H9 (cell line): ENCODE data around the gene GNL3. TPM values are rescaled to one million over a fixed set of nuclear protein-coding genes. Genes with fewer than 3 reads are reported as not detected.

Experiments used
- DNase-seq: peaks from one replicate; pipeline ENCODE4 v3.0.0-alpha.2; 2017
- H2AFZ ChIP-seq: one replicate; pipeline ENCODE4 v1.6.1; 2013; ENCODE audit warnings: mild to moderate bottlenecking, low read length, control low read depth, moderate library complexity
- H2AK5ac ChIP-seq: 2 replicates; pipeline ENCODE4 v1.6.1; 2013; ENCODE audit warnings: low read length, control low read depth, mixed read lengths; ENCODE audit not compliant: insufficient read length
- H2BK120ac ChIP-seq: one replicate; pipeline ENCODE4 v1.6.1; 2013; ENCODE audit warnings: low read depth, mild to moderate bottlenecking, low read length, control low read depth, inconsistent platforms; ENCODE audit not compliant: poor library complexity, severe bottlenecking
- H2BK12ac ChIP-seq: 2 replicates; pipeline ENCODE4 v1.6.1; 2013; ENCODE audit warnings: low read length, control low read depth, mixed read lengths, low read depth; ENCODE audit not compliant: insufficient read length
- H2BK15ac ChIP-seq: 2 replicates; pipeline ENCODE4 v1.6.1; 2013; ENCODE audit warnings: low read depth, low read length, control low read depth
- H2BK20ac ChIP-seq: one replicate; pipeline ENCODE4 v1.6.1; 2013; ENCODE audit warnings: low read depth, mild to moderate bottlenecking, low read length, control low read depth, inconsistent platforms; ENCODE audit not compliant: poor library complexity, severe bottlenecking
- H2BK5ac ChIP-seq: 2 replicates; pipeline ENCODE4 v1.6.1; 2013; ENCODE audit warnings: low read length, control low read depth, mixed read lengths; ENCODE audit not compliant: insufficient read length
- H3K14ac ChIP-seq: 2 replicates; pipeline ENCODE4 v1.6.1; 2013; ENCODE audit warnings: low read length, control low read depth; ENCODE audit not compliant: insufficient read depth
- H3K18ac ChIP-seq: 2 replicates; pipeline ENCODE4 v1.6.1; 2013; ENCODE audit warnings: low read depth, mild to moderate bottlenecking, mixed read lengths, low read length, control low read depth; ENCODE audit not compliant: insufficient read length
- H3K23ac ChIP-seq: 2 replicates; pipeline ENCODE4 v1.6.1; 2013; ENCODE audit warnings: low read length, control low read depth, mixed read lengths, low read depth; ENCODE audit not compliant: insufficient read length
- H3K23me2 ChIP-seq: 2 replicates; pipeline ENCODE4 v1.6.1; 2013; ENCODE audit warnings: low read depth, mild to moderate bottlenecking, mixed read lengths, low read length, control low read depth; ENCODE audit not compliant: insufficient read length, poor library complexity, severe bottlenecking
- H3K27ac ChIP-seq: 2 replicates; pipeline ENCODE4 v1.5.1; 2013; ENCODE audit warnings: low read length, control low read depth, mixed read lengths, low read depth; ENCODE audit not compliant: insufficient read length
- H3K27me3 ChIP-seq: 2 replicates; pipeline ENCODE4 v1.6.1; 2013; ENCODE audit warnings: low read length, control low read depth, inconsistent platforms; ENCODE audit not compliant: insufficient read depth
- H3K4ac ChIP-seq: 2 replicates; pipeline ENCODE4 v1.6.1; 2013; ENCODE audit warnings: low read depth, mild to moderate bottlenecking, control low read depth, inconsistent platforms, low read length, moderate library complexity
- H3K4me1 ChIP-seq: 2 replicates; pipeline ENCODE4 v1.6.1; 2013; ENCODE audit warnings: low read length, control low read depth, inconsistent platforms; ENCODE audit not compliant: insufficient read depth
- H3K4me2 ChIP-seq: 2 replicates; pipeline ENCODE4 v1.6.1; 2013; ENCODE audit warnings: low read length, control low read depth, mixed read lengths; ENCODE audit not compliant: insufficient read length, insufficient read depth
- H3K56ac ChIP-seq: 2 replicates; pipeline ENCODE4 v1.6.1; 2013; ENCODE audit warnings: low read depth, mild to moderate bottlenecking, mixed read lengths, low read length, control low read depth; ENCODE audit not compliant: insufficient read length
- H3K79me1 ChIP-seq: 2 replicates; pipeline ENCODE4 v1.6.1; 2013; ENCODE audit warnings: low read depth, mild to moderate bottlenecking, moderate library complexity, low read length, control low read depth, inconsistent platforms; ENCODE audit not compliant: insufficient read depth, poor library complexity, severe bottlenecking
- H3K79me2 ChIP-seq: 2 replicates; pipeline ENCODE4 v1.6.1; 2013; ENCODE audit warnings: low read length, control low read depth, inconsistent platforms; ENCODE audit not compliant: insufficient read depth
- H3K9ac ChIP-seq: 2 replicates; pipeline ENCODE4 v1.6.1; 2013; ENCODE audit warnings: low read length, control low read depth, mixed read lengths; ENCODE audit not compliant: insufficient read length; ENCODE audit errors: extremely low read depth
- H3K9me3 ChIP-seq: one replicate; pipeline ENCODE4 v1.6.1; 2013; ENCODE audit warnings: low read depth, low read length, inconsistent platforms; ENCODE audit not compliant: control insufficient read depth
- H3T11ph ChIP-seq: one replicate; pipeline ENCODE4 v1.6.1; 2013; ENCODE audit warnings: mild to moderate bottlenecking, low read length, control low read depth, inconsistent platforms
- H4K20me1 ChIP-seq: one replicate; pipeline ENCODE4 v1.6.1; 2013; ENCODE audit not compliant: control insufficient read depth, insufficient read length, insufficient read depth
- H4K5ac ChIP-seq: 2 replicates; pipeline ENCODE4 v1.6.1; 2013; ENCODE audit warnings: low read depth, mild to moderate bottlenecking, mixed read lengths, low read length, control low read depth; ENCODE audit not compliant: insufficient read length
- H4K8ac ChIP-seq: replicated peaks from 2 replicates; pipeline ENCODE4 v1.6.1; 2013; ENCODE audit warnings: low read length, control low read depth, mixed read lengths, low read depth; ENCODE audit not compliant: insufficient read length
- H4K91ac ChIP-seq: 2 replicates; pipeline ENCODE4 v1.6.1; 2013; ENCODE audit warnings: low read depth, mild to moderate bottlenecking, moderate library complexity, mixed read lengths, low read length, control low read depth; ENCODE audit not compliant: insufficient read length
- H3K27ac Mint-ChIP-seq, 3 experiments: 2 replicates in 2 of 3; 3 replicates in 1 of 3; pipeline ENCODE4 v1.8.0; 2020 to 2021; ENCODE audit warnings: mixed read lengths in 3 of 3, mild to moderate bottlenecking in 1 of 3, moderate library complexity in 1 of 3
- H3K27me3 Mint-ChIP-seq: 2 replicates; pipeline ENCODE4 v1.8.0; 2021; ENCODE audit warnings: low read depth, mild to moderate bottlenecking, moderate library complexity, mixed read lengths
- H3K36me3 Mint-ChIP-seq, 3 experiments: 2 replicates in 2 of 3; 3 replicates in 1 of 3; pipeline ENCODE4 v1.8.0; 2020 to 2021; ENCODE audit warnings: low read depth in 3 of 3, mixed read lengths in 3 of 3; ENCODE audit not compliant: insufficient read depth in 1 of 3
- H3K4me1 Mint-ChIP-seq, 2 experiments: 2 replicates each; pipeline ENCODE4 v1.8.0; 2020; ENCODE audit warnings: mixed read lengths in 2 of 2
- H3K4me3 Mint-ChIP-seq, 2 experiments: 2 replicates in 1 of 2; 3 replicates in 1 of 2; pipeline ENCODE4 v1.8.0; 2020 to 2021; ENCODE audit warnings: mild to moderate bottlenecking in 2 of 2, mixed read lengths in 2 of 2, moderate library complexity in 1 of 2
- H3K9me3 Mint-ChIP-seq, 2 experiments: 2 replicates in 1 of 2; 3 replicates in 1 of 2; pipeline ENCODE4 v1.8.0; 2020; ENCODE audit warnings: mild to moderate bottlenecking in 2 of 2, mixed read lengths in 2 of 2, moderate library complexity in 1 of 2
- CTCF ChIP-seq: fragments of 200-600 bp; sonication (generic); conservative IDR thresholded peaks from 3 replicates; pipeline ENCODE4 v1.8.0; 2021; ENCODE audit warnings: antibody characterized with exemption, mild to moderate bottlenecking
- WGBS: extraction: QIAGEN DNeasy Blood & Tissue Kit; methylation state at CpG from one replicate; pipeline ENCODE4 v1.1.7; 2013; ENCODE audit warnings: missing lambda C conversion rate, low lambda C conversion rate, mixed read lengths; ENCODE audit not compliant: insufficient read length; ENCODE audit errors: extremely low coverage; 5-methylcytosine and 5-hydroxymethylcytosine counted together
- total RNA-seq: library from RNA; stranded (reverse); gene quantifications from 2 replicates; pipeline ENCODE4 v1.2.1, GENCODE V29; 2021

GNL3 gene
- total RNA-seq, 1 experiment from 2014 or later, result 250 TPM

- Mint-ChIP-seq H3K4me1 (peaks cover 16 to 20% of the 10 kb centered on the region in 2 experiments), H3K9me3 (no peaks in the 10 kb centered on the region), H3K27ac (no peak overlapping the region), H3K4me3 (no peak overlapping the region), H3K36me3 (peaks cover 24 to 57% (median 55%) of the 10 kb centered on the region in 3 experiments; a peak in 6 of 7 replicates), H3K27me3 (no peaks in the 10 kb centered on the region)
- H3K56ac ChIP-seq, result no peak overlapping the region
- H3K4me1 ChIP-seq, result no peaks in the 10 kb centered on the region
- no peak overlapping the region for H2BK20ac ChIP-seq
- H2BK12ac ChIP-seq, result no peak overlapping the region
- no peak for DNase-seq
- H2BK5ac ChIP-seq, result no peak overlapping the region
- no peak overlapping the region for H3K9ac ChIP-seq
- no peak overlapping the region for H3K4ac ChIP-seq
- H3K79me1 ChIP-seq, result peaks cover 1% of the 10 kb centered on the region
- no peak overlapping the region for H2AK5ac ChIP-seq
- TF ChIP-seq CTCF, result no peak
- no peaks in the 10 kb centered on the region for H4K20me1 ChIP-seq
- H4K91ac ChIP-seq, result no peak overlapping the region
- H3K27me3 ChIP-seq, result no peaks in the 10 kb centered on the region
- H3K79me2 ChIP-seq, result peaks cover 3% of the 10 kb centered on the region; the same call in 1 of the 2 replicates
- H3K9me3 ChIP-seq, result no peaks in the 10 kb centered on the region
- H3K23ac ChIP-seq, result no peak overlapping the region
- H3K27ac ChIP-seq, result no peak overlapping the region
- H3K23me2 ChIP-seq, result no peaks in the 10 kb centered on the region
- no peak overlapping the region for H4K8ac ChIP-seq
- no CpG with 5 or more reads among the region's 1 CpG for WGBS
- no peak overlapping the region for H3K14ac ChIP-seq
- H3K18ac ChIP-seq, result no peak overlapping the region
- H3T11ph ChIP-seq, result no peak overlapping the region
- H3K4me2 ChIP-seq, result no peak overlapping the region
- H2BK15ac ChIP-seq, result no peak overlapping the region
- no peak overlapping the region for H4K5ac ChIP-seq
- no peak overlapping the region for H2BK120ac ChIP-seq
- H2AFZ ChIP-seq, result no peak overlapping the region
Measured at GRCh38 chr3:52679811-52680210, 6.0 kb upstream of the GNL3 start.
